ENCODE measurements around the gene ALG2. TPM values are rescaled to one million over a fixed set of nuclear protein-coding genes. Genes with fewer than 3 reads are reported as not detected.

Gene ALG2
- total and polyA plus RNA-seq, 2 of the 4 experiments (the other 2 are of a cell fraction) = 36.4 to 38.4 TPM

DNA sequence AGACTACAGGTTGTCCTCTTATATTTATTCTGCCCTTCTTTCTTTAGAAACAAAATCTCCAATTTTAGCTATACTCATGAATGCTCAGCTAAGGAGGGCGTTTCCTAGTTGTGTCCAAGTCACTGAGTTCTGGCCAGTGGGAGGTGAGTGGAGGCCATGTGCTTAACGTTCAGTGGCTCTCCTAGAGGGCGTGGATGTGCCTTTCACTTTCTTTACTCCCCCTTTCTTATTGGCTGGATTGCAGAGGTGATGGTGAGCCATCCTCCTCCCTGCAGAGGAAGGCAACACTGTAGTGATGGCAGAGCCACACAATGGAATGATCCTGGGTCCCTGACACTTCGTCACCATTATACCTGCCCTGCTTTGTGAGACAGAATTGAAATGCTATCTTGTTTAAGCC is 54.6 kb downstream of the ALG2 start:
- Histone ChIP-seq H4K5ac (ENCODE audit: low read depth, low read length) (no peak overlapping the region), H3K79me1 (ENCODE audit: low read depth in 1 of 2, low read length in 2 of 2) (no peaks in the 10 kb centered on the region), H3K56ac (ENCODE audit: extremely low read depth, insufficient read depth, low read length) (no peak overlapping the region), H3K36me3 (ENCODE audit: control insufficient read depth, insufficient read depth, low read length) (no peaks in the 10 kb centered on the region), H3K4me1 (ENCODE audit: control insufficient read depth, insufficient read depth, low read length) (no peaks in the 10 kb centered on the region; the same call in 1 of the 2 replicates), H3K4me2 (ENCODE audit: low read depth, low read length) (no peak overlapping the region), H3K18ac (ENCODE audit: low read depth, low read length) (no peak overlapping the region), H4K91ac (ENCODE audit: insufficient read depth, low read depth, low read length) (no peak overlapping the region), H3K27me3 (ENCODE audit: control insufficient read depth, insufficient read depth, low read length) (peaks cover 26% of the 10 kb centered on the region), H3K9ac (ENCODE audit: low read depth, low read length) (no peak overlapping the region), H2AFZ (replicated peaks; ENCODE audit: low read length, poor library complexity) (no peak overlapping the region), H2AK9ac (replicated peaks; ENCODE audit: low read depth, low read length, poor library complexity) (no peak overlapping the region), H3K27ac (ENCODE audit: insufficient read depth, low read length) (no peak overlapping the region), H2BK5ac (ENCODE audit: low read depth, low read length, poor library complexity, severe bottlenecking) (no peak overlapping the region), H4K8ac (ENCODE audit: low read depth in 2 of 2, low read length in 2 of 2) (no peak overlapping the region), H2AK5ac (ENCODE audit: low read depth, low read length) (no peak overlapping the region), H2BK120ac (ENCODE audit: low read depth, low read length) (no peak overlapping the region), H3K23ac (ENCODE audit: low read depth, low read length) (no peak overlapping the region), H4K20me1 (ENCODE audit: insufficient read depth, low read length) (no peaks in the 10 kb centered on the region), H3K9me3 (ENCODE audit: control insufficient read depth, insufficient read depth, low read length) (no peaks in the 10 kb centered on the region), H3K9me1 (ENCODE audit: insufficient read depth, low read length) (no peaks in the 10 kb centered on the region), H2BK15ac (ENCODE audit: low read depth, low read length) (no peak overlapping the region), H3K4ac (ENCODE audit: low read depth, low read length) (no peak overlapping the region), H3K4me3 (ENCODE audit: insufficient read depth, low read depth, low read length) (no peak overlapping the region), H3K14ac (replicated peaks; ENCODE audit: low read depth, low read length) (no peak overlapping the region), H2BK20ac (ENCODE audit: low read depth, low read length) (no peak overlapping the region)
- WGBS, 2 experiments (ENCODE audit: extremely low coverage in 2 of 2, insufficient read length in 1 of 2) = 100% methylated on average over 1 of the region's 4 CpGs; no CpG with 5 or more reads in 1 of the 2 experiments
- no peak for DNase-seq
- dilution Hi-C loops (cut with HindIII; ENCODE audit: low sequenced_read_pairs, unreplicated experiment) (no loop called here), intact Hi-C loops (cut with micrococcal nuclease) (loop anchor here (10.0 kb wide), 1 partner anchor 58 kb away; the partner anchor contains the start of genes ALG2 and SEC61B), in situ Hi-C loops (cut with MboI; ENCODE audit: low sequenced_read_pairs) (no loop called here)
- ChIA-PET CTCF (interaction anchor here (1.1 kb wide), 1 partner anchor 11 kb away, joined by 3 read pairs; no protein-coding TSS in a partner anchor), POLR2A (ENCODE audit: unreplicated experiment) (no interaction called here)
- no TSS peak for BruUV-seq (replicated peaks)
- TF ChIP-seq FOS (IDR thresholded peaks at IDR 0.05; ENCODE audit: low read depth, low read length) (no peak), NFE2L2 (IDR thresholded peaks at IDR 0.05; ENCODE audit: low read depth, low read length) (no peak), BHLHE40 (IDR thresholded peaks at IDR 0.05; ENCODE audit: low read depth, low read length) (no peak), RAD21 (IDR thresholded peaks at IDR 0.05; ENCODE audit: low read length) (no peak), MAZ (IDR thresholded peaks at IDR 0.05; ENCODE audit: borderline replicate concordance, low read depth, low read length) (no peak), MXI1 (IDR thresholded peaks at IDR 0.05; ENCODE audit: borderline replicate concordance, low read depth, low read length) (no peak)
- TF ChIP-seq, protein P1, sequence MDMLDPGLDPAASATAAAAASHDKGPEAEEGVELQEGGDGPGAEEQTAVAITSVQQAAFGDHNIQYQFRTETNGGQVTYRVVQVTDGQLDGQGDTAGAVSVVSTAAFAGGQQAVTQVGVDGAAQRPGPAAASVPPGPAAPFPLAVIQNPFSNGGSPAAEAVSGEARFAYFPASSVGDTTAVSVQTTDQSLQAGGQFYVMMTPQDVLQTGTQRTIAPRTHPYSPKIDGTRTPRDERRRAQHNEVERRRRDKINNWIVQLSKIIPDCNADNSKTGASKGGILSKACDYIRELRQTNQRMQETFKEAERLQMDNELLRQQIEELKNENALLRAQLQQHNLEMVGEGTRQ (IDR thresholded peaks at IDR 0.05; ENCODE audit: low read depth, low read length) = no peak
- ATAC-seq (ENCODE audit: low read depth) = no peak

Small RNA genes within 50 kb of the gene (microRNA-seq; reads per million reads assigned to microRNA genes)
- gene RN7SL794P (ENCODE audit: insufficient read depth, insufficient read length) = not detected

Small RNA genes within 50 kb of the gene (small RNA-seq; reads per million reads assigned to genes)
- 0 reads per million in 5 experiments for gene RN7SL794P

Other genes with a start within 250 kb of the ALG2 start
- 57.8 and 75.3 TPM in 2 replicates for gene TGFBR1, start 116.8 kb downstream of the ALG2 start, total RNA-seq (2012; rRNA removed)
- gene TGFBR1, start 116.8 kb downstream of the ALG2 start, polyA plus RNA-seq (2012; rRNA removed) = 10.2 and 15.1 TPM in 2 replicates
- 180 and 184 TPM in 2 replicates for gene SEC61B, start 340 bp upstream of the ALG2 start, total RNA-seq (2012; rRNA removed)
- 281 and 285 TPM in 2 replicates for gene SEC61B, start 340 bp upstream of the ALG2 start, polyA plus RNA-seq (2012; rRNA removed)